Lung (tissue), 16 donors: Measurements from ENCODE around the gene VEGFB. TPM values are rescaled to one million over a fixed set of nuclear protein-coding genes. Genes with fewer than 3 reads are reported as not detected.

Experiments
- ATAC-seq: fragments of 200-7000 bp; cut with Tn5 transposase; one replicate; pipeline ENCODE4 v1.9.1; 2020; ENCODE audit warnings: moderate number of reproducible peaks; ENCODE audit not compliant: insufficient read depth, low FRiP score
- DNase-seq, 3 donors: peaks; one replicate each; pipeline ENCODE4 v3.0.0-alpha.2; 2013 to 2017
- H3K27ac ChIP-seq, 2 donors: one replicate each; pipeline ENCODE4 v1.5.1; 2013; ENCODE audit warnings: mild to moderate bottlenecking in 2 of 2, moderate library complexity in 2 of 2, control low read depth in 1 of 2, inconsistent platforms in 1 of 2, low read depth in 1 of 2, low read length in 1 of 2
- H3K27me3 ChIP-seq, 3 donors: one replicate each; pipeline ENCODE4 v1.5.1; 2013; ENCODE audit warnings: low read length in 2 of 3; ENCODE audit not compliant: control insufficient read depth in 3 of 3, insufficient read depth in 3 of 3
- H3K36me3 ChIP-seq, 4 donors: one replicate each; pipeline ENCODE4 v1.5.1; 2013; ENCODE audit warnings: low read length in 4 of 4, mild to moderate bottlenecking in 1 of 4, moderate library complexity in 1 of 4; ENCODE audit not compliant: control insufficient read depth in 4 of 4, insufficient read depth in 4 of 4
- H3K4me1 ChIP-seq, 5 donors: one replicate each; pipeline ENCODE4 v1.5.1; 2013; ENCODE audit warnings: low read length in 5 of 5, mild to moderate bottlenecking in 2 of 5, moderate library complexity in 1 of 5; ENCODE audit not compliant: control insufficient read depth in 5 of 5, insufficient read depth in 5 of 5
- H3K4me3 ChIP-seq: one replicate; pipeline ENCODE4 v1.5.1; 2013; ENCODE audit warnings: mild to moderate bottlenecking, control low read depth, moderate library complexity
- H3K9ac ChIP-seq, 2 donors: one replicate each; pipeline ENCODE4 v1.5.1; 2013; ENCODE audit warnings: low read length in 2 of 2, control low read depth in 1 of 2; ENCODE audit not compliant: insufficient read depth in 1 of 2
- H3K9me3 ChIP-seq, 4 donors: one replicate each; pipeline ENCODE4 v1.5.1; 2013; ENCODE audit warnings: low read length in 3 of 4, mild to moderate bottlenecking in 1 of 4, moderate library complexity in 1 of 4; ENCODE audit not compliant: control insufficient read depth in 4 of 4, insufficient read depth in 3 of 4
- CTCF ChIP-seq: IDR thresholded peaks from 2 replicates; pipeline ENCODE4 v1.5.1; 2012; ENCODE audit warnings: mild to moderate bottlenecking; ENCODE audit errors: control extremely low read depth, extremely low read depth
- WGBS, 2 donors: extraction: QIAGEN DNeasy Blood & Tissue Kit; methylation state at CpG; one replicate each; pipeline ENCODE4 v1.1.7; 2013; 5-methylcytosine and 5-hydroxymethylcytosine counted together
- long read RNA-seq, 5 donors: transcript quantifications; one replicate each; lab custom pipeline, GENCODE V29; 2026
- polyA plus RNA-seq, 2 donors: library from polyadenylated mRNA; stranded (reverse); fragments of 200-250 nt; gene quantifications; one replicate each; pipeline ENCODE4 v1.2.1, GENCODE V29; 2013
- total RNA-seq, 2 donors: library from RNA; depleted of rRNA in 1 of 2; stranded (reverse); fragments of >200 nt in 1 of 2; gene quantifications; one replicate each; pipeline ENCODE4 v1.2.1, GENCODE V29; 2014 to 2021
- donor health status: control.
- donor health status: control.
- donor health status: Bipolar disorder and iron deficiency.
- donor health status: healthy.
- donor health status: DM: yes; HTN: yes; CAD: no.

VEGFB gene, protein sequence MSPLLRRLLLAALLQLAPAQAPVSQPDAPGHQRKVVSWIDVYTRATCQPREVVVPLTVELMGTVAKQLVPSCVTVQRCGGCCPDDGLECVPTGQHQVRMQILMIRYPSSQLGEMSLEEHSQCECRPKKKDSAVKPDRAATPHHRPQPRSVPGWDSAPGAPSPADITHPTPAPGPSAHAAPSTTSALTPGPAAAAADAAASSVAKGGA
- 100 to 1,000 TPM in 1 of 2 donors, 10 to 100 TPM in 1; 37.8 to 124 TPM for total RNA-seq
- 100 to 1,000 TPM in 1 of 2 donors, 10 to 100 TPM in 1; 43.7 to 115 TPM for polyA plus RNA-seq
- long read RNA-seq, donor 1, transcript VEGFB-201 (7 exons, 1,380 nt), result major isoform, 23 of 55 reads
- long read RNA-seq, donor 1, transcript VEGFB-202 (7 exons, 979 nt), result minor isoform, 7 of 55 reads
- long read RNA-seq, donor 1, partial matches to known transcripts, result 25 of 55 reads
- long read RNA-seq, donor 1, other reads (novel, unspliced or antisense), result 0 of 55 reads
- long read RNA-seq, donor 2, transcript VEGFB-201 (7 exons, 1,380 nt), result major isoform, 6 of 23 reads
- long read RNA-seq, donor 2, partial matches to known transcripts, result 14 of 23 reads
- long read RNA-seq, donor 2, other reads (novel, unspliced or antisense), result 0 of 23 reads
- long read RNA-seq, donor 3, transcript VEGFB-201 (7 exons, 1,380 nt), result major isoform, 11 of 19 reads
- long read RNA-seq, donor 3, partial matches to known transcripts, result 5 of 19 reads
- long read RNA-seq, donor 3, other reads (novel, unspliced or antisense), result 0 of 19 reads
- long read RNA-seq, donor 4, transcript VEGFB-201 (7 exons, 1,380 nt), result major isoform, 12 of 16 reads
- long read RNA-seq, donor 4, partial matches to known transcripts, result 0 of 16 reads
- long read RNA-seq, donor 4, other reads (novel, unspliced or antisense), result 0 of 16 reads
- long read RNA-seq, donor 5, transcript VEGFB-202 (7 exons, 979 nt), result minor isoform, 6 of 71 reads
- long read RNA-seq, donor 5, transcript VEGFB-201 (7 exons, 1,380 nt), result major isoform, 30 of 71 reads
- long read RNA-seq, donor 5, partial matches to known transcripts, result 34 of 71 reads
- long read RNA-seq, donor 5, other reads (novel, unspliced or antisense), result 0 of 71 reads

DNA sequence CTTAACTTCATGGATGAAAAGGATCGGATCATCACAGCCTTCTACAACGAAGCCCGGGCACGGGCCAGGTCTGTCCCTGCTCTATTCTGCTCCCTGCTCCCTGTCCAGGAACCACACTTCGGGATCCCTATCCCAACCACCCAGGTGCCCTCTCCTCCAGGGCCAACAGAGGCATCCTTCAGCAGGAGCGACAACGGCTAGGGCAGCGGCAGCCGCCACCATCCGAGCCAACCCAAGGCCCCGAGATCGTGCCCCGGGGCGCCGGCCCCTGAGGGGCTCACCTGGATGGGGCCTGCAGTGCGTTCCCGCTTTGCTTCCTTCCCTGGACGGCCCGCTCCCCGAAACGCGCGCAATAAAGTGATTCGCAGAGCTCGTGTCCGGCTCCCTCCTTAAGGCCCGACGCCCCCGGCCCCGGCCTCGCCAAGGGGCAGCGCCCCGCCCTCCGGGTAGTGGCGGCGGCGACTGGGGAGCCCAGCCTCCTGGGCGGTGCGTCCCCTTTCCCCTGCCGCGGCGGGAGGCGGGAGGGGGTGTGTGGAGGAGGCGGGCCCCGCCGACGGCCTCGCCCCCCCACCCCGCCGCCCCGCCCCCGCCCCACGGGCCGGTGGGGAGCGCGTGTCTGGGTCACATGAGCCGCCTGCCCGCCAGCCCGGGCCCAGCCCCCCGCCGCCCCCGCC is at the start of gene VEGFB:
VEGFB (plus strand) TSS at position 672 of the 674 bp plus-strand sequence. CDS start 250 bp downstream, outside the sequence.
- Histone ChIP-seq H3K4me1 (peaks cover 0 to 29% (median 12%) of the 10 kb centered on the region in 5 donors), H3K9me3 (no peaks in the 10 kb centered on the region), H3K36me3 (peaks cover 0 to 13% (median 5%) of the 10 kb centered on the region in 4 donors), H3K9ac (peak within 1 kb of the TSS in 1 of 2 donors; percentile 62), H3K27ac (peak within 1 kb of the TSS; percentile 68 to 86), H3K27me3 (no peaks in the 10 kb centered on the region), H3K4me3 (peak within 1 kb of the TSS; percentile 69)
- 4 to 16% methylated on average over 35 to 62 of the region's 62 CpGs for WGBS, 2 donors
- DNase-seq, result peak; percentile 74 to 82 (median 77)
- peak; percentile 73 for ATAC-seq
- no peak for TF ChIP-seq CTCF

GRCh38 chr11:64185175-64185692 is 49.1 kb upstream of the VEGFB start:
- peak in 1 of 3 donors; percentile 85 for DNase-seq
- peak overlapping the region; percentile 60 to 75 for H3K9ac ChIP-seq
- WGBS, 2 donors, result 0% methylated on average over 52 of the region's 52 CpGs
- H3K27me3 ChIP-seq, result no peaks in the 10 kb centered on the region
- TF ChIP-seq CTCF, result no peak
- peaks cover 0 to 33% (median 4%) of the 10 kb centered on the region in 5 donors for H3K4me1 ChIP-seq
- peak; percentile 39 for ATAC-seq
- peaks cover 0 to 6% (median 0%) of the 10 kb centered on the region in 4 donors for H3K36me3 ChIP-seq
- peak overlapping the region; percentile 69 for H3K4me3 ChIP-seq
- H3K27ac ChIP-seq, result peak overlapping the region; percentile 93 to 98
- H3K9me3 ChIP-seq, result no peaks in the 10 kb centered on the region

DNA sequence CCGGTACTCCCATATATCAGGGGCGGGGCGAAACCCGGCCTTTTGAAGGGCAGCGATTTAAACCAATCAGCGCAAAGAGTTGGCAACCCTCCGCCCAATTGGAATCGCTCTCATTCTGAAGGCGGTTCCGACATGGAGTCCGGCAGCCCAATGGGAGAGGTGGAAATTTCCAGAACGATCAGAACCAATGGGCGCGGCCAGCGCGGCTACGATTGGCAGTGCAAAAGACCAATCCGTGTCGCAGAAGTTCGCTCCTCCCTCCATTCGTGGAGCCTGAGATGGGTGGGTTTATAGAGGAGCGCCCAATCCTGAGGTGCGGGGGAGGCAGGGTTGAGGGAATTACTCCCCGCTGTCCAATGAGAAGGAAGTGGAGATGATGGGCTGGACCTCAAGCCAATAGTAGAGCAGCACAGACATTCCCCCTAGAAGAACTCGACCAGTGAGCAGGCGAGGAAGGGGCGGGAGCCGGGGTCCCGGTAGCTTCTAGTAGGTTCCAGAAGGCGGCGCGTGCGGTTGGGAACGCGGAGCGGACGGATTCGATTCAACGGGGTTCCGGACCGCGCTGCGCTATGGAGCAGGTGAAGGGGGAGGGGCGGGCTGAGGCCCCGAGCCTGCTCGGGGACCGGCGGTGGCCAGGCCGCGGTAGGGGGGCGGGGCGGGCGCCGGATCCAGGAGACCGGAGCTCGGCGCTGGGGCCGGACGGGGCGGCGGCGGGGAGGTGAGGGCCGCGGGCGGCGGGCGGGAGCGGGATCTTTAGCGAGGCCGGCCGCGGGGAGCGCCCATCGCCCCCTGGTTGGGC is 48.5 kb upstream of the VEGFB start, which contains the start of gene STIP1:
STIP1 (plus strand) TSS at position 479 of the 799 bp plus-strand sequence; CDS start at position 570, 91 bp downstream.
- WGBS, 2 donors, result 1% methylated on average over 66 to 74 of the region's 74 CpGs
- H3K4me3 ChIP-seq, result peak within 1 kb of the TSS; percentile 69
- no peak for TF ChIP-seq CTCF

More for the DNA sequence above, 48.5 kb upstream of the VEGFB start, which contains the start of gene STIP1:
- DNase-seq, result peak; percentile 100
- Histone ChIP-seq H3K36me3 (peaks cover 0 to 6% (median 0%) of the 10 kb centered on the region in 4 donors), H3K27me3 (no peaks in the 10 kb centered on the region), H3K9ac (peak within 1 kb of the TSS; percentile 60 to 75), H3K27ac (peak within 1 kb of the TSS; percentile 93 to 98), H3K4me1 (peaks cover 0 to 27% (median 4%) of the 10 kb centered on the region in 5 donors), H3K9me3 (no peaks in the 10 kb centered on the region)
- ATAC-seq, result peak; percentile 92
